GM12878 (cell line): ENCODE results near the gene LARGE1. TPM values are rescaled to one million over a fixed set of nuclear protein-coding genes. Genes with fewer than 3 reads are reported as not detected.

Source experiments
- ATAC-seq: fragments of 200-7000 bp; cut with Tn5 transposase; 3 replicates; pipeline ENCODE4 v1.9.1; 2020; ENCODE audit warnings: mild to moderate bottlenecking, moderate library complexity
- BruUV-seq: library from RNA; stranded (reverse); fragments of 400-500 nt; replicated peaks from 2 replicates; lab custom pipeline; 2021; lab: Mats Ljungman, UMichigan
- CTCF ChIA-PET: fragments of 300-600 bp; sonication (Branson Sonifier 250); formaldehyde crosslinking; extraction: SDS; loops from one replicate; lab custom pipeline; 2021; ENCODE audit warnings: inconsistent platforms; lab: Yijun Ruan, JAX
- POLR2A ChIA-PET: fragments of 350-600 bp; formaldehyde crosslinking; extraction: SDS; loops from one replicate; lab custom pipeline; 2021; ENCODE audit warnings: inconsistent platforms; lab: Charles Lee
- RAD21 ChIA-PET: fragments of 300-600 bp; sonication (Branson Sonifier 250); formaldehyde crosslinking; loops from one replicate; lab custom pipeline; 2023; ENCODE audit warnings: antibody characterized with exemption; ENCODE audit not compliant: unreplicated experiment; lab: Charles Lee
- SMC1A ChIA-PET: fragments of 300-600 bp; sonication (Branson Sonifier 250); formaldehyde crosslinking; loops from one replicate; lab custom pipeline; 2023; ENCODE audit not compliant: unreplicated experiment, uncharacterized antibody; lab: Charles Lee
- DNase-seq: peaks from one replicate; pipeline ENCODE4 v3.0.0-alpha.2; 2011; ENCODE audit warnings: low read depth, low spot score
- FAIRE-seq: peaks from 3 replicates; lab custom pipeline; 2011; peaks lifted over from hg19 to GRCh38; lab: Jason Lieb, UNC
- H2AFZ ChIP-seq: 2 replicates; pipeline ENCODE4 v1.6.0; 2011; ENCODE audit warnings: low read depth, low read length, control low read depth; ENCODE audit not compliant: control insufficient read depth
- H3K27ac ChIP-seq: 2 replicates; pipeline ENCODE4 v1.5.1; 2011; ENCODE audit warnings: control low read depth; ENCODE audit not compliant: control insufficient read depth, insufficient read depth
- H3K27me3 ChIP-seq, 2 experiments: replicated peaks in 1 of 2; 2 replicates each; pipeline versions ENCODE4 v1.6.0 to v1.6.1; 2011; ENCODE audit warnings: low read length in 1 of 2; ENCODE audit not compliant: control insufficient read depth in 2 of 2, insufficient read depth in 2 of 2
- H3K36me3 ChIP-seq, 2 experiments: 2 replicates each; pipeline ENCODE4 v1.5.1; 2011; ENCODE audit warnings: low read length in 1 of 2; ENCODE audit not compliant: control insufficient read depth in 2 of 2, insufficient read depth in 2 of 2
- H3K4me1 ChIP-seq: 2 replicates; pipeline ENCODE4 v1.6.1; 2011; ENCODE audit warnings: mild to moderate bottlenecking, low read length, moderate library complexity, mixed read lengths; ENCODE audit not compliant: control insufficient read depth, insufficient read depth
- H3K4me2 ChIP-seq: 2 replicates; pipeline ENCODE4 v1.6.0; 2011; ENCODE audit warnings: control low read depth; ENCODE audit not compliant: control insufficient read depth, insufficient read depth
- H3K4me3 ChIP-seq: fragments of 200-600 bp; sonication (generic); 2 replicates; pipeline ENCODE4 v1.5.1; 2016
- H3K79me2 ChIP-seq: 2 replicates; pipeline ENCODE4 v1.6.0; 2011; ENCODE audit warnings: low read length; ENCODE audit not compliant: control insufficient read depth, insufficient read depth
- H3K9ac ChIP-seq: 2 replicates; pipeline ENCODE4 v1.8.0; 2011; ENCODE audit warnings: low read length, control low read depth, mixed read lengths; ENCODE audit not compliant: control insufficient read depth, insufficient read depth
- H3K9me3 ChIP-seq: replicated peaks from 3 replicates; pipeline ENCODE4 v1.5.1; 2011; ENCODE audit warnings: mild to moderate bottlenecking, low read length; ENCODE audit not compliant: control insufficient read depth, insufficient read depth
- H4K20me1 ChIP-seq: 2 replicates; pipeline ENCODE4 v1.6.0; 2011; ENCODE audit not compliant: control insufficient read depth, insufficient read depth
- CHD2 ChIP-seq: IDR thresholded peaks from 2 replicates; pipeline ENCODE4 v1.6.1; 2011; ENCODE audit warnings: low read depth, low read length, improper control_type of control experiment, borderline replicate concordance
- CHD4 ChIP-seq: fragments of 200-600 bp; sonication (generic); IDR thresholded peaks from 2 replicates; pipeline ENCODE4 v1.6.1; 2016; ENCODE audit warnings: mild to moderate bottlenecking
- FOXM1 ChIP-seq: IDR thresholded peaks from 2 replicates; pipeline ENCODE4 v1.6.1; 2012; ENCODE audit warnings: low read depth, mild to moderate bottlenecking, inconsistent platforms, low read length, moderate library complexity
- HDAC6 ChIP-seq: fragments of 200-600 bp; sonication (generic); IDR thresholded peaks from one replicate; pipeline ENCODE4 v1.8.0; 2017; ENCODE audit warnings: antibody characterized with exemption; ENCODE audit not compliant: unreplicated experiment
- KLF5 ChIP-seq: fragments of 450-650 bp; IDR thresholded peaks from 2 replicates; pipeline ENCODE4 v1.6.1; 2014; ENCODE audit warnings: mild to moderate bottlenecking; ENCODE audit not compliant: partially characterized antibody
- PML ChIP-seq: IDR thresholded peaks from 2 replicates; pipeline ENCODE4 v1.6.1; 2012; ENCODE audit warnings: low read length, inconsistent platforms
- POLR2AphosphoS2 ChIP-seq: IDR thresholded peaks from 2 replicates; pipeline ENCODE4 v1.6.1; 2011; ENCODE audit warnings: low read depth, mild to moderate bottlenecking, low read length, improper control_type of control experiment, moderate library complexity
- RAD51 ChIP-seq: fragments of 450-650 bp; IDR thresholded peaks from 2 replicates; pipeline ENCODE4 v1.6.1; 2016; ENCODE audit warnings: moderate library complexity, mild to moderate bottlenecking, inconsistent platforms
- STAT3 ChIP-seq: IDR thresholded peaks from 2 replicates; pipeline ENCODE4 v1.6.1; 2011; ENCODE audit warnings: low read depth, low read length, improper control_type of control experiment
- TBL1XR1 ChIP-seq: IDR thresholded peaks from 2 replicates; pipeline ENCODE4 v1.6.1; 2012; ENCODE audit warnings: low read depth, low read length, improper control_type of control experiment
- YY1 ChIP-seq: IDR thresholded peaks from 2 replicates; pipeline ENCODE4 v1.6.1; 2011; ENCODE audit warnings: low read depth, mild to moderate bottlenecking, low read length
- WGBS: methylation state at CpG from one replicate; pipeline ENCODE4 v1.1.6; 2016; ENCODE audit warnings: low lambda C conversion rate; ENCODE audit not compliant: insufficient replicate concordance, insufficient coverage; ENCODE audit errors: missing lambda C conversion rate; 5-methylcytosine and 5-hydroxymethylcytosine counted together
- in situ Hi-C: fragments of 300-500 bp; cut with MboI; formaldehyde crosslinking; loops from 9 replicates; pipeline ENCODE4 v1.14.3; 2018; ENCODE audit warnings: mixed read lengths
- intact Hi-C: fragments of 100-400 bp; cut with micrococcal nuclease; formaldehyde crosslinking; loops from one replicate; pipeline ENCODE4 v1.14.2; 2022; ENCODE audit not compliant: unreplicated experiment
- polyA plus RNA-seq, 11 experiments: library from polyadenylated mRNA; depleted of rRNA in 4 of 11; unstranded in 6 of 11; stranded (reverse) in 5 of 11; fragments of >200 nt; fragmentation: Nextera tagmentation in 4 of 11; fragmentation: Illumina TruSeq in 1 of 11; extraction: Ambion mirVana in 4 of 11; extraction: Trizol in 1 of 11; gene quantifications; 1 replicate in 1 of 11; 2 replicates in 10 of 11; pipeline versions ENCODE4 v1.2.1 to v1.2.3, GENCODE V29; 2011 to 2016; ENCODE audit warnings: inconsistent platforms in 2 of 11, missing spikeins in 2 of 11, low read depth in 1 of 11
- total RNA-seq, 4 experiments: library from RNA; depleted of rRNA in 3 of 4; stranded (reverse); fragments of >200 nt in 3 of 4; fragmentation: Illumina TruSeq in 1 of 4; extraction: Trizol in 1 of 4; gene quantifications; 2 replicates each; pipeline versions ENCODE4 v1.2.1 to v1.2.3, GENCODE V29; 2013 to 2021
- TF ChIP-seq, protein P1 (sequence below): IDR thresholded peaks from 2 replicates; pipeline ENCODE4 v1.6.1; 2012; ENCODE audit warnings: mild to moderate bottlenecking, low read depth, low read length
- TF ChIP-seq, protein P2 (sequence below): fragments of 450-650 bp; conservative IDR thresholded peaks from 2 replicates; pipeline ENCODE4 v1.6.1; 2017; ENCODE audit warnings: mild to moderate bottlenecking, moderate library complexity
- TF ChIP-seq, protein P3 (sequence below): fragments of 150-350 bp; IDR thresholded peaks from 2 replicates; pipeline ENCODE4 v1.6.1; 2016; ENCODE audit warnings: low read depth, low read length

The LARGE1 gene
- total and polyA plus RNA-seq, 10 of the 15 experiments (the other 5 are each of a cell fraction or from before 2014, with no cell fraction given): 3.2 to 41.4 (median 17.3) TPM

DNA sequence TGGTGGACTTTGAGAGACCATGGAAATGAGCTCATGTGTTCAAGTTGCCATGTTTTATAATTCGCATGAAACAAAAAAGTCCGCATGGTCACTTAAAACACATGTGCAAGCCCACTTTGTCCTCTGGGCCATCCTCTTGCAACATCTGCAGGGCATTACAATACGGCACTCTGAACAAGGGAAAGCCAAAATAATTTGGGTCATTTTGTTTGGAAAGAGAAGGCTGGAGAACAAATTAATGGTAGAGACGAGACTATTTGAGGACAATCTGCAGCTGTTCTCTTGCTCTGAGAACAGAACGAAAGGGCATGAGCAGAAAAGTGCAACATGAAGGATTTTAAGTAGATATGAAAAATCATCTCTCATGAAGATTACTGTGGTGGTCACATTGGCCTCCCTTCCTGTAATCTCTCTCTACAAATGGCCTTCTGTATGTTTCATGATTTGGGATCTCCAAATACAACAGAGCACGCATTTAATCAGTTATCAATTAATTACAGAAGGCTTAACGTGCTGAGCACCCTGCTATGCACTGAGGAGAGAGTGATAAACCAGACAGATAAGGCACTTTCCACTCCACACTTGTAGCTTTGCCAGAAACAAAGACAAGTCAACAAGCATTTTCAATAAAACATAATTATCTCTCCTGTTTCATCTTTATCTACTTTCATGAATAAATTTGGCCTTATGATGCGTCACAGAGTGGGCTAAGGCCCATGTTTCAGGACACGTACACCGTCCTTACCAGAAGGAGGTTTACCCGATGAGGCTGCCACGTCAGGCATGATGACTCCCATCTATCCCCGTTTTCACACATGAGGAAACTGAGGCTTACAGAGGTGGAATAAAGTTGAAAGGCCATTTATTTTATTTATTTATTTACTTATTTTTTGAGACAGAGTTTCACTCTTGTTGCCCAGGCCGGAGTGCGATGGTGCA is 384.1 kb downstream of the LARGE1 start:
- H3K27ac ChIP-seq: no peak overlapping the region
- no peak overlapping the region for H3K4me3 ChIP-seq
- no peaks in the 10 kb centered on the region for H4K20me1 ChIP-seq
- H3K27me3 ChIP-seq: no peaks in the 10 kb centered on the region
- no peaks in the 10 kb centered on the region for H3K9me3 ChIP-seq
- H3K79me2 ChIP-seq: no peaks in the 10 kb centered on the region
- WGBS: 83% methylated on average over 15 of the region's 15 CpGs
- H3K36me3 ChIP-seq: no peaks in the 10 kb centered on the region
- DNase-seq: no peak
- RAD21 ChIA-PET: no interaction called here
- FAIRE-seq: no peak
- H3K4me1 ChIP-seq: no peaks in the 10 kb centered on the region
- POLR2A ChIA-PET: no interaction called here
- in situ Hi-C loops: no loop called here
- CTCF ChIA-PET: interaction anchor here (1.4 kb wide), 1 partner anchor 26 kb away, joined by 3 read pairs; no protein-coding TSS in a partner anchor
- no peak overlapping the region for H3K4me2 ChIP-seq
- no peak overlapping the region for H2AFZ ChIP-seq
- SMC1A ChIA-PET: no interaction called here
- BruUV-seq: no TSS peak
- no peak for ATAC-seq
- no peak overlapping the region for H3K9ac ChIP-seq
- intact Hi-C loops: no loop called here
- TF ChIP-seq TBL1XR1: no peak
- no peak for TF ChIP-seq KLF5
- TF ChIP-seq POLR2AphosphoS2: no peak
- TF ChIP-seq YY1: no peak
- no peak for TF ChIP-seq RAD51
- TF ChIP-seq, protein P1, sequence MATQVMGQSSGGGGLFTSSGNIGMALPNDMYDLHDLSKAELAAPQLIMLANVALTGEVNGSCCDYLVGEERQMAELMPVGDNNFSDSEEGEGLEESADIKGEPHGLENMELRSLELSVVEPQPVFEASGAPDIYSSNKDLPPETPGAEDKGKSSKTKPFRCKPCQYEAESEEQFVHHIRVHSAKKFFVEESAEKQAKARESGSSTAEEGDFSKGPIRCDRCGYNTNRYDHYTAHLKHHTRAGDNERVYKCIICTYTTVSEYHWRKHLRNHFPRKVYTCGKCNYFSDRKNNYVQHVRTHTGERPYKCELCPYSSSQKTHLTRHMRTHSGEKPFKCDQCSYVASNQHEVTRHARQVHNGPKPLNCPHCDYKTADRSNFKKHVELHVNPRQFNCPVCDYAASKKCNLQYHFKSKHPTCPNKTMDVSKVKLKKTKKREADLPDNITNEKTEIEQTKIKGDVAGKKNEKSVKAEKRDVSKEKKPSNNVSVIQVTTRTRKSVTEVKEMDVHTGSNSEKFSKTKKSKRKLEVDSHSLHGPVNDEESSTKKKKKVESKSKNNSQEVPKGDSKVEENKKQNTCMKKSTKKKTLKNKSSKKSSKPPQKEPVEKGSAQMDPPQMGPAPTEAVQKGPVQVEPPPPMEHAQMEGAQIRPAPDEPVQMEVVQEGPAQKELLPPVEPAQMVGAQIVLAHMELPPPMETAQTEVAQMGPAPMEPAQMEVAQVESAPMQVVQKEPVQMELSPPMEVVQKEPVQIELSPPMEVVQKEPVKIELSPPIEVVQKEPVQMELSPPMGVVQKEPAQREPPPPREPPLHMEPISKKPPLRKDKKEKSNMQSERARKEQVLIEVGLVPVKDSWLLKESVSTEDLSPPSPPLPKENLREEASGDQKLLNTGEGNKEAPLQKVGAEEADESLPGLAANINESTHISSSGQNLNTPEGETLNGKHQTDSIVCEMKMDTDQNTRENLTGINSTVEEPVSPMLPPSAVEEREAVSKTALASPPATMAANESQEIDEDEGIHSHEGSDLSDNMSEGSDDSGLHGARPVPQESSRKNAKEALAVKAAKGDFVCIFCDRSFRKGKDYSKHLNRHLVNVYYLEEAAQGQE: no peak
- no peak for TF ChIP-seq HDAC6
- no peak for TF ChIP-seq CHD4
- no peak for TF ChIP-seq CHD2
- no peak for TF ChIP-seq STAT3
- TF ChIP-seq, protein P2, sequence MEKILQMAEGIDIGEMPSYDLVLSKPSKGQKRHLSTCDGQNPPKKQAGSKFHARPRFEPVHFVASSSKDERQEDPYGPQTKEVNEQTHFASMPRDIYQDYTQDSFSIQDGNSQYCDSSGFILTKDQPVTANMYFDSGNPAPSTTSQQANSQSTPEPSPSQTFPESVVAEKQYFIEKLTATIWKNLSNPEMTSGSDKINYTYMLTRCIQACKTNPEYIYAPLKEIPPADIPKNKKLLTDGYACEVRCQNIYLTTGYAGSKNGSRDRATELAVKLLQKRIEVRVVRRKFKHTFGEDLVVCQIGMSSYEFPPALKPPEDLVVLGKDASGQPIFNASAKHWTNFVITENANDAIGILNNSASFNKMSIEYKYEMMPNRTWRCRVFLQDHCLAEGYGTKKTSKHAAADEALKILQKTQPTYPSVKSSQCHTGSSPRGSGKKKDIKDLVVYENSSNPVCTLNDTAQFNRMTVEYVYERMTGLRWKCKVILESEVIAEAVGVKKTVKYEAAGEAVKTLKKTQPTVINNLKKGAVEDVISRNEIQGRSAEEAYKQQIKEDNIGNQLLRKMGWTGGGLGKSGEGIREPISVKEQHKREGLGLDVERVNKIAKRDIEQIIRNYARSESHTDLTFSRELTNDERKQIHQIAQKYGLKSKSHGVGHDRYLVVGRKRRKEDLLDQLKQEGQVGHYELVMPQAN: no peak
- TF ChIP-seq FOXM1: no peak
- TF ChIP-seq PML: no peak
- TF ChIP-seq, protein P3, sequence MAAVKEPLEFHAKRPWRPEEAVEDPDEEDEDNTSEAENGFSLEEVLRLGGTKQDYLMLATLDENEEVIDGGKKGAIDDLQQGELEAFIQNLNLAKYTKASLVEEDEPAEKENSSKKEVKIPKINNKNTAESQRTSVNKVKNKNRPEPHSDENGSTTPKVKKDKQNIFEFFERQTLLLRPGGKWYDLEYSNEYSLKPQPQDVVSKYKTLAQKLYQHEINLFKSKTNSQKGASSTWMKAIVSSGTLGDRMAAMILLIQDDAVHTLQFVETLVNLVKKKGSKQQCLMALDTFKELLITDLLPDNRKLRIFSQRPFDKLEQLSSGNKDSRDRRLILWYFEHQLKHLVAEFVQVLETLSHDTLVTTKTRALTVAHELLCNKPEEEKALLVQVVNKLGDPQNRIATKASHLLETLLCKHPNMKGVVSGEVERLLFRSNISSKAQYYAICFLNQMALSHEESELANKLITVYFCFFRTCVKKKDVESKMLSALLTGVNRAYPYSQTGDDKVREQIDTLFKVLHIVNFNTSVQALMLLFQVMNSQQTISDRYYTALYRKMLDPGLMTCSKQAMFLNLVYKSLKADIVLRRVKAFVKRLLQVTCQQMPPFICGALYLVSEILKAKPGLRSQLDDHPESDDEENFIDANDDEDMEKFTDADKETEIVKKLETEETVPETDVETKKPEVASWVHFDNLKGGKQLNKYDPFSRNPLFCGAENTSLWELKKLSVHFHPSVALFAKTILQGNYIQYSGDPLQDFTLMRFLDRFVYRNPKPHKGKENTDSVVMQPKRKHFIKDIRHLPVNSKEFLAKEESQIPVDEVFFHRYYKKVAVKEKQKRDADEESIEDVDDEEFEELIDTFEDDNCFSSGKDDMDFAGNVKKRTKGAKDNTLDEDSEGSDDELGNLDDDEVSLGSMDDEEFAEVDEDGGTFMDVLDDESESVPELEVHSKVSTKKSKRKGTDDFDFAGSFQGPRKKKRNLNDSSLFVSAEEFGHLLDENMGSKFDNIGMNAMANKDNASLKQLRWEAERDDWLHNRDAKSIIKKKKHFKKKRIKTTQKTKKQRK: no peak
